HEK293T (cell line): ENCODE measurements around the gene DVL3.

ENCODE experiments used
- CTCF ChIA-PET: fragments of 350-600 bp; formaldehyde crosslinking; extraction: SDS; loops from one replicate; lab custom pipeline; 2021; ENCODE audit warnings: antibody characterized with exemption, inconsistent platforms; lab: Yijun Ruan, JAX
- POLR2A ChIA-PET: fragments of 350-600 bp; formaldehyde crosslinking; extraction: SDS; loops from one replicate; lab custom pipeline; 2020; ENCODE audit warnings: antibody characterized with exemption, inconsistent platforms; lab: Yijun Ruan, JAX
- DNase-seq: peaks from one replicate; pipeline ENCODE4 v3.0.0; 2012; ENCODE audit warnings: mixed read lengths; ENCODE audit errors: extremely low spot score
- ARNT ChIP-seq: fragments of 450-650 bp; IDR thresholded peaks from 2 replicates; pipeline ENCODE4 v1.6.1; 2017; ENCODE audit warnings: mild to moderate bottlenecking
- BHLHE40 ChIP-seq: fragments of 450-650 bp; IDR thresholded peaks from 2 replicates; pipeline ENCODE4 v1.6.1; 2016; ENCODE audit warnings: mild to moderate bottlenecking, moderate library complexity, borderline replicate concordance
- CTBP1 ChIP-seq: fragments of 450-650 bp; IDR thresholded peaks from 2 replicates; pipeline ENCODE4 v1.6.1; 2016; ENCODE audit warnings: borderline replicate concordance
- ELF4 ChIP-seq: fragments of 450-650 bp; IDR thresholded peaks from 2 replicates; pipeline ENCODE4 v1.6.1; 2017; ENCODE audit warnings: antibody characterized with exemption
- FOXA1 ChIP-seq: fragments of 450-650 bp; IDR thresholded peaks from 2 replicates; pipeline ENCODE4 v1.6.1; 2016; ENCODE audit warnings: mild to moderate bottlenecking
- FOXK2 ChIP-seq: fragments of 450-650 bp; IDR thresholded peaks from 2 replicates; pipeline ENCODE4 v1.6.1; 2016; ENCODE audit warnings: mild to moderate bottlenecking
- FOXM1 ChIP-seq: fragments of 450-650 bp; IDR thresholded peaks from 2 replicates; pipeline ENCODE4 v1.6.1; 2017; ENCODE audit warnings: mild to moderate bottlenecking, borderline replicate concordance
- HDGF ChIP-seq: fragments of 450-650 bp; IDR thresholded peaks from 2 replicates; pipeline ENCODE4 v1.6.1; 2017; ENCODE audit warnings: antibody characterized with exemption, borderline replicate concordance
- L3MBTL2 ChIP-seq: fragments of 450-650 bp; conservative IDR thresholded peaks from 2 replicates; pipeline ENCODE4 v1.6.1; 2016; ENCODE audit warnings: mild to moderate bottlenecking
- LEF1 ChIP-seq: fragments of 450-650 bp; IDR thresholded peaks from 2 replicates; pipeline ENCODE4 v1.6.1; 2017; ENCODE audit warnings: mild to moderate bottlenecking, borderline replicate concordance
- NFRKB ChIP-seq: fragments of 450-650 bp; IDR thresholded peaks from 2 replicates; pipeline ENCODE4 v1.6.1; 2016; ENCODE audit warnings: mild to moderate bottlenecking, moderate library complexity
- SP1 ChIP-seq: fragments of 450-650 bp; IDR thresholded peaks from 2 replicates; pipeline ENCODE4 v1.6.1; 2017
- SUZ12 ChIP-seq: fragments of 450-650 bp; IDR thresholded peaks from 2 replicates; pipeline ENCODE4 v1.6.1; 2016; ENCODE audit warnings: mild to moderate bottlenecking
- TARDBP ChIP-seq: fragments of 450-650 bp; IDR thresholded peaks from 2 replicates; pipeline ENCODE4 v1.6.1; 2016
- ZNF384 ChIP-seq: fragments of 450-650 bp; IDR thresholded peaks from 2 replicates; pipeline ENCODE4 v1.6.1; 2016
- TF ChIP-seq, protein P1 (sequence below): fragments of 450-650 bp; IDR thresholded peaks from 2 replicates; pipeline ENCODE4 v1.6.1; 2016

Gene DVL3

DNA sequence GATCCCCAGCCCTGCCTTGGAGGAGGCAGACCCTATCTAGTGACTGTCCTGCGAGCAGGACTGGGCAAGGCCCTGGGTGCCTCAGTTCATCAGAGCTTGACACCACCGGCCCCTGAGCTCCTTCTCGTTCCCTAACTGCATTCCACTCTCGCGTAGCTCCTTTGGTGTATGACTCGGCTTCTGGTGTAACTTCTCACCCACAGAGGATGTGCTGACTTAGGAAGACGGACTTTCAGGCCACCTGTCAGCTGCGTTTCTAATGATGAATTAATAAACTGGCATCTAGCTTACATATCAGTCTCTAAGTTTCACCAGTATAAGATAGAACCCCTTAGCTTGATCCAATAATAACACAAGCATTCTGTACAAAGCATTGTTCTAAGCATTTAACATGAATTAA lies 48.3 kb downstream of the DVL3 start:
- ChIA-PET POLR2A (no interaction called here), CTCF (no interaction called here)
- DNase-seq = no peak
- TF ChIP-seq NFRKB (no peak), TARDBP (no peak), HDGF (no peak), SUZ12 (no peak), BHLHE40 (no peak), LEF1 (no peak), CTBP1 (no peak), SP1 (no peak), FOXM1 (no peak), ZNF384 (no peak)
- TF ChIP-seq, protein P1, sequence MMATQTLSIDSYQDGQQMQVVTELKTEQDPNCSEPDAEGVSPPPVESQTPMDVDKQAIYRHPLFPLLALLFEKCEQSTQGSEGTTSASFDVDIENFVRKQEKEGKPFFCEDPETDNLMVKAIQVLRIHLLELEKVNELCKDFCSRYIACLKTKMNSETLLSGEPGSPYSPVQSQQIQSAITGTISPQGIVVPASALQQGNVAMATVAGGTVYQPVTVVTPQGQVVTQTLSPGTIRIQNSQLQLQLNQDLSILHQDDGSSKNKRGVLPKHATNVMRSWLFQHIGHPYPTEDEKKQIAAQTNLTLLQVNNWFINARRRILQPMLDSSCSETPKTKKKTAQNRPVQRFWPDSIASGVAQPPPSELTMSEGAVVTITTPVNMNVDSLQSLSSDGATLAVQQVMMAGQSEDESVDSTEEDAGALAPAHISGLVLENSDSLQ = no peak

- TF ChIP-seq BHLHE40 (no peak), FOXK2 (no peak), ARNT (no peak), CTBP1 (no peak), HDGF (no peak), SUZ12 (no peak), LEF1 (no peak), FOXM1 (no peak)
- DNase-seq = no peak
- ChIA-PET CTCF (interaction anchor here (0.9 kb wide), 1 partner anchor 18 kb away, joined by 3 read pairs; no protein-coding TSS in a partner anchor), POLR2A (no interaction called here)
These were observed 54.2 kb downstream of the DVL3 start for GRCh38 chr3:184209146-184209923.

- ChIA-PET CTCF (interaction anchor here (1.1 kb wide), 1 partner anchor 16 kb away, joined by 3 read pairs; no protein-coding TSS in a partner anchor), POLR2A (no interaction called here)
- no peak for TF ChIP-seq ARNT
- TF ChIP-seq ZNF384 = no peak
- no peak for TF ChIP-seq LEF1
- TF ChIP-seq L3MBTL2 = no peak
- no peak for TF ChIP-seq NFRKB
- TF ChIP-seq ELF4 = no peak
- no peak for TF ChIP-seq CTBP1
- no peak for TF ChIP-seq SUZ12
- no peak for TF ChIP-seq SP1
- TF ChIP-seq TARDBP = no peak
- no peak for TF ChIP-seq FOXK2
- no peak for DNase-seq
These were observed 56.1 kb downstream of the DVL3 start for GRCh38 chr3:184211297-184211696.

DNA sequence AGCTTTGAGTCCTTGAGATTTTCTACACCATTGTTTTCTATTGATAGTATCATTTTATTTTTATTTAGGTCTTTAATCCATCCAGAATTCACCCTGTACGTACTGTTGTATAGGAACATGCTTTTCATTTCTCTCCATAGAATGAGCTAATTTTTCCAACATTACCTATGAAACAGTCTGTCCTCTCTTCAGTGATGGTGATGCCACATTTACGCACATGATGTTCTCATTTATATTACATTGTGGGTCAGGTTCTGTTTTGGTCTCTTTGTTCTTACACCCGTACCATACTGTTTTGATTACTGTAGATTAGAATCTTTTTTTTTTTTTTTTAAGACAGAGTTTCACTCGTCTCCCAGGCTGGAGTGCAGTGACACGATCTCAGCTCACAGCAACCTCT lies 56.5 kb downstream of the DVL3 start:
- no peak for DNase-seq
- ChIA-PET POLR2A (no interaction called here), CTCF (no interaction called here)
- no peak for TF ChIP-seq FOXM1
- no peak for TF ChIP-seq SP1
- TF ChIP-seq ZNF384 = no peak
- TF ChIP-seq CTBP1 = no peak
- no peak for TF ChIP-seq ELF4
- no peak for TF ChIP-seq LEF1
- no peak for TF ChIP-seq ARNT
- no peak for TF ChIP-seq FOXA1
- TF ChIP-seq L3MBTL2 = no peak
- TF ChIP-seq TARDBP = no peak
- TF ChIP-seq, protein P1 = no peak
- no peak for TF ChIP-seq FOXK2
- TF ChIP-seq SUZ12 = no peak
- TF ChIP-seq BHLHE40 = no peak
- TF ChIP-seq HDGF = no peak
- TF ChIP-seq NFRKB = no peak

DNA sequence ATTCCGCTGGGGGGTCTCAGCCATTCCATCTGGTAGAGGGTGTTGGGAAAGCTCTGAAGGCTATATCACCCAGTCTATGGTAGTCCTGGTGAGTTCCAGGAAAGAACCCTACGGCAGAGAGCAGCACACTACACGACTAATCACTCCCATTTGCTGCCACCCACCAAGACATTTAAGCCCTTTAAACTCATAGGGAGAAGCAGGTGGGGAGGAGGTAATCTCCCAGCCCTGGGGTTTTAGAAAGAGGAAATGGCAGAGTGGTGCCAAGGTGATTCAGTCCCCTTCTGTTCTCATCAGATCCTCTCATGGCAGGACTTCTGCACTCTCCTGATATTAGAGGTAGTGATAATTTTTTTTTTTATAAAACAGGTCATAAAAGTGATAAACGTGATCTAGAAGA lies 63.6 kb downstream of the DVL3 start:
- no peak for TF ChIP-seq LEF1
- no peak for TF ChIP-seq L3MBTL2
- TF ChIP-seq ZNF384 = no peak
- no peak for TF ChIP-seq SP1
- ChIA-PET POLR2A (no interaction called here), CTCF (interaction anchor here (0.6 kb wide), 2 partner anchors 13 to 331 kb away, joined by 3 read pairs; no protein-coding TSS in a partner anchor)
- no peak for DNase-seq

DNA sequence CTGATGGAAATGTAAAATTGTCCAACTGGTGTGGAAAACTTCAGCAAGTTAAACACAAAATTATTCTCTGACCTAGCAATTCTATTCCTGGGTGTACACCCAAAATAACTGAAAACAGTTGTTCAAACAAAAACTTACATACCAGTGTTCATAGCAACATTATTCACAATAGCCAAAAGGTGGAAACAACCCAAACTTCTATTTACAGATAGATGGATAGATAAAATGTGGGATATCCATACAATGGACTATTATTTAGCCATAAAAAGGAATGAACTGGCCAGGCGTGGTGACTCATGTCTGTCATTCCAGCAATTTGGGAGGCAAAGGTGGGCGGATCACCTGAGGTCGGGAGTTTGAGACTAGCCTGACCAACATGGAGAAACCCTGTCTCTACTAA lies 67.3 kb downstream of the DVL3 start:
- no peak for TF ChIP-seq TARDBP
- no peak for TF ChIP-seq NFRKB
- no peak for TF ChIP-seq SUZ12
- no peak for TF ChIP-seq FOXK2
- TF ChIP-seq ELF4 = no peak
- TF ChIP-seq CTBP1 = no peak
- TF ChIP-seq SP1 = no peak
- TF ChIP-seq HDGF = no peak
- no peak for TF ChIP-seq FOXA1
- no peak for TF ChIP-seq ZNF384
- TF ChIP-seq LEF1 = no peak
- TF ChIP-seq L3MBTL2 = no peak
- no peak for TF ChIP-seq BHLHE40
- TF ChIP-seq, protein P1 = no peak
- no peak for TF ChIP-seq ARNT
- TF ChIP-seq FOXM1 = no peak
- CTCF ChIA-PET = no interaction called here
- no peak for DNase-seq
- POLR2A ChIA-PET = no interaction called here
